ENCODE results near the gene KLF2.

GRCh38 chr19:16290692-16291091 lies 33.9 kb upstream of the KLF2 start:
- TF ChIP-seq CHD2 (IDR thresholded peaks at IDR 0.05; ENCODE audit: borderline replicate concordance, low read depth, low read length) = no peak
- TF ChIP-seq CTCF (IDR thresholded peaks at IDR 0.05 in 2 of 3, conservative IDR thresholded peaks at IDR 0.05 in 1 of 3; ENCODE audit: control insufficient read depth in 2 of 3, extremely low read depth in 1 of 3, insufficient read depth in 1 of 3, low read depth in 3 of 3, low read length in 3 of 3) = no peak
